CD14-positive monocyte (primary cell): ENCODE measurements around the gene SLC16A9. TPM values are rescaled to one million over a fixed set of nuclear protein-coding genes. Genes with fewer than 3 reads are reported as not detected.
"Not testable (repeated sequence)": the region's sequence is repeated elsewhere in the genome, so short reads cannot be mapped to it uniquely, and the experiment has no call there.

Experiments
- DNase-seq, 3 donors: peaks; one replicate each; pipeline ENCODE4 v3.0.0-alpha.2; 2011 to 2022
- H2AFZ ChIP-seq: 2 replicates; pipeline ENCODE4 v1.6.0; 2012; ENCODE audit warnings: mild to moderate bottlenecking, low read depth, low read length, inconsistent platforms; ENCODE audit not compliant: insufficient read depth, poor library complexity, severe bottlenecking
- H3K27ac ChIP-seq, 2 donors: 1 replicate in 1 of 2; 2 replicates in 1 of 2; pipeline ENCODE4 v1.5.1; 2012 to 2013; ENCODE audit warnings: low read length in 2 of 2, control low read depth in 1 of 2, inconsistent platforms in 1 of 2, low read depth in 1 of 2, mild to moderate bottlenecking in 1 of 2
- H3K27me3 ChIP-seq, 2 donors: one replicate each; pipeline versions ENCODE4 v1.6.0 to v1.6.1; 2011 to 2013; ENCODE audit warnings: low read length in 2 of 2; ENCODE audit not compliant: control insufficient read depth in 2 of 2, insufficient read depth in 2 of 2
- H3K36me3 ChIP-seq, 2 donors: replicated peaks in 1 of 2; 1 replicate in 1 of 2; 2 replicates in 1 of 2; pipeline versions ENCODE4 v1.5.1 to v1.6.1; 2012 to 2013; ENCODE audit warnings: low read length in 2 of 2, control low read depth in 1 of 2, inconsistent platforms in 1 of 2, mild to moderate bottlenecking in 1 of 2; ENCODE audit not compliant: insufficient read depth in 2 of 2, control insufficient read depth in 1 of 2
- H3K4me1 ChIP-seq, 2 donors: 1 replicate in 1 of 2; 2 replicates in 1 of 2; pipeline versions ENCODE4 v1.5.1 to v1.6.1; 2012 to 2013; ENCODE audit warnings: low read length in 2 of 2, control low read depth in 1 of 2, inconsistent platforms in 1 of 2, mild to moderate bottlenecking in 1 of 2, moderate library complexity in 1 of 2; ENCODE audit not compliant: insufficient read depth in 2 of 2, control insufficient read depth in 1 of 2
- H3K4me2 ChIP-seq: replicated peaks from 2 replicates; pipeline ENCODE3; 2012; ENCODE audit warnings: low read length, moderate library complexity, mild to moderate bottlenecking; ENCODE audit not compliant: poor library complexity, severe bottlenecking; ENCODE audit errors: extremely low read depth
- H3K4me3 ChIP-seq, 3 experiments: fragments of 200-600 bp in 1 of 3; sonication (generic) in 1 of 3; replicated peaks in 1 of 3; 1 replicate in 2 of 3; 2 replicates in 1 of 3; pipeline ENCODE4 v1.5.1; 2011 to 2013; ENCODE audit warnings: low read length in 3 of 3, mild to moderate bottlenecking in 3 of 3, control low read depth in 2 of 3, low read depth in 2 of 3, inconsistent platforms in 1 of 3, moderate library complexity in 1 of 3
- H3K79me2 ChIP-seq: 2 replicates; pipeline ENCODE4 v1.6.0; 2012; ENCODE audit warnings: mild to moderate bottlenecking, control low read depth, inconsistent platforms, low read length, moderate library complexity; ENCODE audit not compliant: insufficient read depth
- H3K9ac ChIP-seq: 2 replicates; pipeline ENCODE4 v1.6.0; 2017; ENCODE audit warnings: low read length, mild to moderate bottlenecking; ENCODE audit not compliant: insufficient read depth, poor library complexity, severe bottlenecking
- H3K9me3 ChIP-seq, 2 donors: replicated peaks in 1 of 2; 1 replicate in 1 of 2; 2 replicates in 1 of 2; pipeline versions ENCODE4 v1.5.1 to v1.6.1; 2012 to 2013; ENCODE audit warnings: low read length in 2 of 2, control low read depth in 1 of 2; ENCODE audit not compliant: control insufficient read depth in 1 of 2, insufficient read depth in 1 of 2
- H4K20me1 ChIP-seq: 2 replicates; pipeline ENCODE4 v1.6.0; 2012; ENCODE audit warnings: mild to moderate bottlenecking, low read length, control low read depth, moderate library complexity; ENCODE audit not compliant: insufficient read depth
- H3K27ac Mint-ChIP-seq, 7 donors: one replicate each; pipeline ENCODE4 v1.8.0; 2020; ENCODE audit warnings: mild to moderate bottlenecking in 7 of 7, mixed read lengths in 7 of 7, moderate library complexity in 6 of 7, inconsistent platforms in 2 of 7
- H3K27me3 Mint-ChIP-seq, 3 donors: one replicate each; pipeline ENCODE4 v1.8.0; 2021 to 2022; ENCODE audit warnings: low read depth in 3 of 3, mild to moderate bottlenecking in 3 of 3, mixed read lengths in 3 of 3, moderate library complexity in 3 of 3, inconsistent platforms in 1 of 3
- H3K36me3 Mint-ChIP-seq, 2 donors: one replicate each; pipeline ENCODE4 v1.8.0; 2020; ENCODE audit warnings: mixed read lengths in 2 of 2, inconsistent platforms in 1 of 2, mild to moderate bottlenecking in 1 of 2
- H3K4me1 Mint-ChIP-seq: one replicate; pipeline ENCODE4 v1.8.0; 2020; ENCODE audit warnings: mild to moderate bottlenecking, mixed read lengths
- H3K4me3 Mint-ChIP-seq, 2 donors: one replicate each; pipeline ENCODE4 v1.8.0; 2020; ENCODE audit warnings: mild to moderate bottlenecking in 2 of 2, mixed read lengths in 2 of 2, moderate library complexity in 1 of 2
- H3K9me3 Mint-ChIP-seq, 7 donors: one replicate each; pipeline ENCODE4 v1.8.0; 2020 to 2022; ENCODE audit warnings: mixed read lengths in 7 of 7, mild to moderate bottlenecking in 6 of 7, moderate library complexity in 6 of 7, inconsistent platforms in 2 of 7
- CTCF ChIP-seq: fragments of 200-600 bp; IDR thresholded peaks from one replicate; pipeline ENCODE4 v1.8.0; 2022; ENCODE audit warnings: antibody characterized with exemption, mild to moderate bottlenecking
- whole genome bisulfite sequencing: methylation state at CpG from one replicate; pipeline ENCODE4 v1.1.5; 2013; ENCODE audit warnings: missing lambda C conversion rate; ENCODE audit not compliant: insufficient coverage; 5-methylcytosine and 5-hydroxymethylcytosine counted together
- intact Hi-C, 2 donors: fragments of 100-400 bp; cut with micrococcal nuclease; formaldehyde crosslinking; loops; one replicate each; pipeline versions ENCODE4 v1.15.0 to v1.15.1; 2023
- polyA plus RNA-seq, 3 donors: library from polyadenylated mRNA; depleted of rRNA in 1 of 3; unstranded in 2 of 3; stranded (reverse) in 1 of 3; fragments of 300-500 nt in 2 of 3; fragments of >200 nt in 1 of 3; fragmentation: Illumina TruSeq in 2 of 3; gene quantifications; 1 replicate in 2 of 3; 2 replicates in 1 of 3; pipeline ENCODE4 v1.2.3, GENCODE V29; 2012 to 2021

Gene SLC16A9
- polyA plus RNA-seq, 3 donors = not detected

DNA sequence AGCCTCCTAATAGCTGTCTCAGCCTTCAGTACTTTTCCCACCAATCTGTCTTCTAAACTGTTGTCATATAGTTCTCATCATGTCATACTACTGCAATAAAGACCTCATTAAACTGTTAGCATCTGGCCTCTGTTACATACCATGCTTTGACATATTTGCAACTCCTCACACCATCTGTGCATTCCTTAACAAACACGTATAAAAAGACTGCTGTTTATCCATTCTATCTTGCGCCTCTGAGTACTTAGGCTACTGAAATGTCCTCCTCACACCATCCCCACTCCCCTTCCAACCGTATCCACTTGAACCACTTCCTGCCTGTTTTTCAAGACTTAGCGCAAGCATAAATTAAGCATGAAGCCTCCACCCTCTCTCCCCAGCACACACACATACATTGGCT lies 41.6 kb downstream of the SLC16A9 start:
- Mint-ChIP-seq H3K36me3 (no peaks in the 10 kb centered on the region), H3K27me3 (no peaks in the 10 kb centered on the region), H3K27ac (no peak overlapping the region), H3K4me1 (no peaks in the 10 kb centered on the region), H3K9me3 (peaks cover 0 to 7% (median 2%) of the 10 kb centered on the region in 7 donors), H3K4me3 (no peak overlapping the region)
- 72% methylated on average over 3 of the region's 4 CpGs for WGBS
- Histone ChIP-seq H4K20me1 (no peaks in the 10 kb centered on the region), H3K9ac (no peak overlapping the region), H3K9me3 (no peaks in the 10 kb centered on the region), H3K4me1 (no peaks in the 10 kb centered on the region), H3K79me2 (no peaks in the 10 kb centered on the region), H3K4me3 (no peak overlapping the region), H3K27me3 (no peaks in the 10 kb centered on the region), H3K27ac (no peak overlapping the region), H3K36me3 (no peaks in the 10 kb centered on the region), H3K4me2 (no peak overlapping the region), H2AFZ (no peak overlapping the region)
- intact Hi-C loops = no loop called here
- no peak for DNase-seq
- TF ChIP-seq CTCF = no peak

DNA sequence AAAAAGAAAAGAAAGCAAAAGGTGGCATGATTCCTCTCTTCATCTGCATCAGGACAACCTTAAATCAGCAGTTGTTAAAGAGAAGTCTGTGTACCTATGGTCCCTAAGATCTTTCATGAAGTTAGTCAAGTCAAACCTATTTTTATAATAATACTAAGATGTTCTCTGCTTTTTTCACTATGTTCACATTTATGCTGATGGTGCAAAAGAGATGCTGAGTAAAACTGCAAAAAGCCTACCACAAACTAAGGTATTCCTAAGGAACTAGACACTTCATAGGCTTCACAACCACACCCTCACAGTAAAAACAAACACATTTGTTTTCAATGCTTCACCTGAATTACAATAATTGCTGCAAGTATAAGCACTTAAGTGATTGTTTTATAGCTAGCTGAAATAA lies 43.3 kb downstream of the SLC16A9 start:
- H3K9me3 Mint-ChIP-seq = peaks cover 0 to 16% (median 7%) of the 10 kb centered on the region in 7 donors
- H3K27ac Mint-ChIP-seq = no peak overlapping the region
- H3K4me1 ChIP-seq = no peaks in the 10 kb centered on the region
- H3K9me3 ChIP-seq = no peaks in the 10 kb centered on the region
- no peaks in the 10 kb centered on the region for H3K27me3 ChIP-seq
- no peak overlapping the region for H3K4me3 ChIP-seq
- no peak overlapping the region for H2AFZ ChIP-seq
- H3K27ac ChIP-seq = no peak overlapping the region
- no peaks in the 10 kb centered on the region for H3K27me3 Mint-ChIP-seq
- no peak for DNase-seq
- intact Hi-C loops = no loop called here
- H3K4me1 Mint-ChIP-seq = no peaks in the 10 kb centered on the region
- no peaks in the 10 kb centered on the region for H3K79me2 ChIP-seq
- H3K36me3 ChIP-seq = no peaks in the 10 kb centered on the region
- no peak overlapping the region for H3K9ac ChIP-seq
- H3K36me3 Mint-ChIP-seq = no peaks in the 10 kb centered on the region
- H3K4me3 Mint-ChIP-seq = no peak overlapping the region
- no peak for TF ChIP-seq CTCF
- H4K20me1 ChIP-seq = no peaks in the 10 kb centered on the region
- H3K4me2 ChIP-seq = no peak overlapping the region

- H3K36me3 ChIP-seq, DNase-seq, H3K4me3 ChIP-seq, H3K4me3 Mint-ChIP-seq, H3K4me1 ChIP-seq, H3K27me3 Mint-ChIP-seq, H3K9me3 ChIP-seq, H3K36me3 Mint-ChIP-seq, H3K4me2 ChIP-seq, H3K27me3 ChIP-seq, H3K4me1 Mint-ChIP-seq, H3K27ac Mint-ChIP-seq, H2AFZ ChIP-seq, intact Hi-C loops, H3K9ac ChIP-seq, H3K27ac ChIP-seq, H3K79me2 ChIP-seq, H4K20me1 ChIP-seq: not testable (repeated sequence)
- WGBS = 97% methylated on average over 3 of the region's 7 CpGs
- H3K9me3 Mint-ChIP-seq = peaks cover 9 to 27% (median 12%) of the 10 kb centered on the region in 7 donors
Measured at GRCh38 chr10:59663213-59663612, 46.4 kb downstream of the SLC16A9 start.
